C4-2B (cell line): ENCODE data around the gene TTLL12.
A peak's percentile ranks its signal among the peaks of the same experiment; 100 is the strongest.
"Not testable (repeated sequence)": the region's sequence is repeated elsewhere in the genome, so short reads cannot be mapped to it uniquely, and the experiment has no call there.

Source experiments
- H3K27ac ChIP-seq: fragments of 450-650 bp; 2 replicates; pipeline ENCODE4 v1.5.1; 2017
- ZFX ChIP-seq: fragments of 450-650 bp; IDR thresholded peaks from 2 replicates; pipeline ENCODE4 v1.6.1; 2017
- TF ChIP-seq, protein P1 (sequence below): fragments of 450-650 bp; conservative IDR thresholded peaks from 2 replicates; pipeline ENCODE4 v1.5.1; 2017; ENCODE audit warnings: mild to moderate bottlenecking

Gene TTLL12

DNA sequence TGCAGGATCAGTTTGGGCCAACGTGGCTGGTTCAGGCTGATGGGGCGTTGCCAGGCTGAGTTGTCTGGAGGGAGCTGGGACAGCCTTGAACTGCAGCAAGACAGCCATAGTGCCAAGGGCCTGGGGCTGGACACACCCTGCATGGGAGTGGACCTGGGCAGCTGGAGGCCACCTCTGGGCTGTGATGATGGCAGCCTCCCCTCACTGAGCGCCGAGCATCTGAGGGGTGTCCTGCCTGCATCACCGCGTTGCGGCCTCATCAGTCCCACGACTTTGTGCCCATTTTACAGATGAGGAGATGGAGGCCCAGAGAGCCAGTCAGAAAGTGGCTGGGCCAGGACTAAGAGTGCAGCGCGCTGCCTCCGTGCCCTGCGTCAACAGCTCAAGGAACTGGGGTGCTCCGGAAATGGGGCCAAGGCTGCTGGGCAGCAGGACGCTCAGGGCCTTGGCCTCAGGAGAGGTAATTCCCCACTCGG lies 36.2 kb downstream of the TTLL12 start:
- TF ChIP-seq, protein P1, sequence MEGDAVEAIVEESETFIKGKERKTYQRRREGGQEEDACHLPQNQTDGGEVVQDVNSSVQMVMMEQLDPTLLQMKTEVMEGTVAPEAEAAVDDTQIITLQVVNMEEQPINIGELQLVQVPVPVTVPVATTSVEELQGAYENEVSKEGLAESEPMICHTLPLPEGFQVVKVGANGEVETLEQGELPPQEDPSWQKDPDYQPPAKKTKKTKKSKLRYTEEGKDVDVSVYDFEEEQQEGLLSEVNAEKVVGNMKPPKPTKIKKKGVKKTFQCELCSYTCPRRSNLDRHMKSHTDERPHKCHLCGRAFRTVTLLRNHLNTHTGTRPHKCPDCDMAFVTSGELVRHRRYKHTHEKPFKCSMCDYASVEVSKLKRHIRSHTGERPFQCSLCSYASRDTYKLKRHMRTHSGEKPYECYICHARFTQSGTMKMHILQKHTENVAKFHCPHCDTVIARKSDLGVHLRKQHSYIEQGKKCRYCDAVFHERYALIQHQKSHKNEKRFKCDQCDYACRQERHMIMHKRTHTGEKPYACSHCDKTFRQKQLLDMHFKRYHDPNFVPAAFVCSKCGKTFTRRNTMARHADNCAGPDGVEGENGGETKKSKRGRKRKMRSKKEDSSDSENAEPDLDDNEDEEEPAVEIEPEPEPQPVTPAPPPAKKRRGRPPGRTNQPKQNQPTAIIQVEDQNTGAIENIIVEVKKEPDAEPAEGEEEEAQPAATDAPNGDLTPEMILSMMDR, result no peak
- TF ChIP-seq ZFX, result no peak
- H3K27ac ChIP-seq, result peak overlapping the region; percentile 90

DNA sequence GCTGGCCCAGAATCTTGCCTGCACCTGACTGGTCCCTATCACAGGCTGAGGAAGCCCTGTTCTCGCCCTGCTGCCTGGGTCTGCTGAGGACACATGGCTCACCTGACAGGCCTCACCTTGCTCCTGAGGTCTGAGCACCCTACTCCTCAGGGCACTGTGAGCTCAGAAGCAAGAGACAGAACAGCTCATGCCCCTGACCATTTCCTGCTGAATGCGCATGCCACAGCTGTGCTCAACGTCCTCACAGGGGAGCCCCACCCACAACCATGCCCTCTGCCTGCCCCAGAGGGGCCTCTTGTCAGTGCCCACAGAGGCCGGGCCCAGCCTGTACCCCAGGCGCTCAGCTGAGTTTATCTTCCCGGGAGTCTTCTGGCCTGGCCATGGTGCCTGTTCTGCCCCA lies 38.4 kb downstream of the TTLL12 start:
- TF ChIP-seq, protein P1, result no peak
- TF ChIP-seq ZFX, result no peak
- H3K27ac ChIP-seq, result no peak overlapping the region

DNA sequence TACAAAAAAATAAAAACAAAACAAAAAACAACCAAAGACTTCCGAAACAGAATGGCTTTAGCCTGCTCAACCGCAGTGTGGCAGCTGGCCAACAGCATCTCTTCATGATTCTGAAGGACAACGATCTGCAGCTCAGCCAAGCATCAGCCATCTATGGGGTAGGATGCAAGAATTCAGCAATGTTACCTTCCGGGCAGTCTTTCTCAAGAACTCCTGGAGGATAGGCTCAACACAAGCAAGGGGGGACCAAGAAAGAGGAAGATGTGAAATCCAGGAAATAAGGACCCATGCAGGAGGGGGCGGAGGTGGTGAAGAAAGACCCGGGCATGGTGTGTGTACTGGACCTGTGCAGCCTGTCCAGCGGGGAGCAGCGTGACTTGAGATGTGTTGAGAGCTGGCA lies 39.1 kb downstream of the TTLL12 start:
- no peak for TF ChIP-seq ZFX
- TF ChIP-seq, protein P1, result no peak

DNA sequence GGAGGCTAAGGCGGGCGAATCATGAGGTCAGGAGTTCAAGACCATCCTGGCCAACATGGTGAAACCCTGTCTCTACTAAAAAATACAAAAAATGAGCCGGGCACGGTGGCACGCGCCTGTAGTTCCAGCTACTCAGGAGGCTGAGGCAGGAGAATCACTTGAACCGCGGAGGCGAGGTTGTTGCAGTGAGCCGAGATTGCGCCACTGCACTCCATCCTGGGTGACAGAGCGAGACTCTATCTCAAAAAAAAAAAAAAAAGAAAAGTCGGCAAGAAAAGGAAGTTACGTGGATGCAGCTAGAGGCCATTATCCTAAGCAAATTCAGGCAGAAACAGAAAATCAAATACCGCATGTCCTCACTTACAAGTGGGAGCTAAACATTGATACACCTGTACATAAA lies 40.6 kb downstream of the TTLL12 start:
- H3K27ac ChIP-seq, result not testable (repeated sequence)

More for the DNA sequence above, 39.1 kb downstream of the TTLL12 start:
- no peak overlapping the region for H3K27ac ChIP-seq

DNA sequence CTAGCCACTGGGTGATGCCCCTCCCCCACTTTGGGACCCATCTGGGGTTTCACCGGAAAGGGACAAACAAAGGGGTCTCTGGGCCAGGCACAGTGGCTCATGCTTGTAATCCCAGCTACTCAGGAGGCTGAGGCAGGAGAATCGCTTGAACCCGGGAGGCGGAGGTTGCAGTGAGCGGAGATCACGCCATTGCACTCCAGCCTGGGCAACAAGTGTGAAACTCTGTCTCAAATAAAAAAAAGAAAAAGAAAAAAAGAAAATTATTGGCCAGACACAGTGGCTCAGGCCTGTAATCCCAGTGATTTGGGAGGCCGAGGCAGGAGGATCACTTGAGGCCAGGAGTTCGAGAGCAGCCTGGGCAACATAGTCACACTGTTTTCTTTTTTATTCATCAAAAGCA lies 41.6 kb downstream of the TTLL12 start:
- peak overlapping the region; percentile 90 for H3K27ac ChIP-seq

DNA sequence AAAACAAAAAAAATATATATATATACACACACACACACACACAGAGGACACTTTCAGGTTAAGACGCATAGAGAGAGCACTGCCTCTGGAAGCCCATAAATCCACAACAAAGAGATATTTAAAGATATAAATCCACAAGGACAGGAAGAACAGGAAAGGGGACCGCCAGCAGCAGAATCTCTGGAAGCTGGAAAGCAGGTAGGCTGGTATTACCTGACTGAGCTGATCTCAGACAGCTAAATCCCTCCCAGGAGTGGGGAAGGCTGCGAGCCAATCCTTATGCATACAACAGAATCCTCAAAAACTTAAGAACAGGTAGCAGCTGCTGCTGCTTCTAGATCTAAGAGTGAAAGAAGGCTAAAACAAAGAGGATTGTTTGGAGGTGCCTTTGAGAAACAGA lies 42.0 kb downstream of the TTLL12 start:
- peak overlapping the region; percentile 90 for H3K27ac ChIP-seq
- TF ChIP-seq, protein P1, result no peak
- TF ChIP-seq ZFX, result no peak

DNA sequence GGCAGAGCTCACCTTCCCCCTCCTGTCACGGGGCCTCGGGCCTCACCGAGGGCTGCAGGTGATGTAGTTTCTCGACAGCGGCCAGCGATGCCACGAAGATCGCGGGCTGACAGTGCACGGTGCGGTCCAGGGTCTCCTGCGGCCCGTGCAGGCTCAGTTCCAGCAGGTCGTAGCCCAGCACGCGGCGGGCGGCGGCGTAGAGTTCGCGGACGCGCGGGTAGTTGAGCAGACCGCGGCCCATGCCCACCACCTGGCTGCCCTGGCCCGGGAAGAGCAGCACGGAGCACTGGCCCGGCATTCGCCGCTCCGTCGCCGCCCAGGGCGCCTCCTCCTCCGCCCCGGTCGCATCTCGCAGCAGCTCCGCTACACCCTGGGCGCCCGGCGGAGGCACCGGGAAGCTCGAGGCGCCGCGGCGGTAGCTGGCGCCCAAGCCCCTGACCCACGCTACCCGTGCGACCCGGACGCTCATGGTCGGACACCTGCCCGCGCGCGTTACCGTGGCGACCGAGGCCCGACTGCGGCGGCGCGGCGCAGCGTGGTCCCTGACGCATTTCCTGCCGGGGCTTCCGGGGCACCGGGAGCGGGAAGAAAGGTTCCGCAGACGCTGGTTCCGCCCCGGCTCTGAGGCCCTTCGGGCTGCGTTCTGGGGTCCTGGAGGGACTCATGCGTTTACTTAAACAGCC lies 43.9 kb downstream of the TTLL12 start, which contains the start of gene MCAT:
Gene MCAT, minus strand, starts transcription at position 519 of the 683 bp plus-strand sequence. Its CDS starts 50 bp downstream, at position 469.
- TF ChIP-seq ZFX, result peak; percentile 92
- TF ChIP-seq, protein P1, result no peak
- peak within 1 kb of the TSS; percentile 90 for H3K27ac ChIP-seq

DNA sequence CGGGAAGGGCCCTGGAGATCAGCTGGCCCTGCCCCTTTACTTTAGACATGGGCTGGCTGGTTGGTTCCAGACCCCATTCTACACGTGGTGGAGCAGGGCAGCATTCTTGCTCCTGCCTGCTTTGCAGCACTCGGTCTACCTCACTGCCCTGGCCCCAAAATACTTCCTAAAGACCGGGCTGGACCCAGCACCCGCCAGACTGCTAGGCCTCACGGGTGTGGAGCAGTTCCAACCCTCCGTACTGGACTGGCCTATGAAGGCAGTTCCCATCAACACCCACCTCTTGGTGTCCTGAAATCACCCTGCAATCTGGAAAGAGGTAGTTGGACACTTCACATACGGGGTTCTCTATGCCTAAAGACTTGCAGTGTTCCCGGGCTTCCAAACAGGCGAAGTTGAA lies 50.1 kb downstream of the TTLL12 start:
- TF ChIP-seq ZFX, result no peak
- TF ChIP-seq, protein P1, result no peak
- H3K27ac ChIP-seq, result no peak overlapping the region
